Natural killer cell (primary cell): ENCODE measurements around the gene PLEKHA1. TPM values are rescaled to one million over a fixed set of nuclear protein-coding genes. Genes with fewer than 3 reads are reported as not detected.

Source experiments
- ATAC-seq, 3 donors: fragments of 150-1000 bp in 2 of 3; fragments of 200-7000 bp in 1 of 3; cut with Tn5 transposase; 1 replicate in 1 of 3; 2 replicates in 2 of 3; pipeline ENCODE4 v1.10.0; 2021; ENCODE audit warnings: mild to moderate bottlenecking in 2 of 3, moderate library complexity in 2 of 3
- DNase-seq, 2 donors: peaks; one replicate each; pipeline versions ENCODE4 v3.0.0 to v3.0.0-alpha.2; 2013 to 2021; ENCODE audit warnings: mixed read lengths in 1 of 2
- H3K27ac ChIP-seq: one replicate; pipeline ENCODE4 v1.5.1; 2013; ENCODE audit warnings: mild to moderate bottlenecking, low read length
- H3K27me3 ChIP-seq: one replicate; pipeline ENCODE4 v1.6.1; 2013; ENCODE audit warnings: low read length; ENCODE audit not compliant: control insufficient read depth, insufficient read depth
- H3K36me3 ChIP-seq: one replicate; pipeline ENCODE4 v1.6.1; 2013; ENCODE audit warnings: low read length; ENCODE audit not compliant: control insufficient read depth, insufficient read depth
- H3K4me1 ChIP-seq: one replicate; pipeline ENCODE4 v1.6.1; 2013; ENCODE audit warnings: low read length; ENCODE audit not compliant: control insufficient read depth, insufficient read depth
- H3K4me3 ChIP-seq: one replicate; pipeline ENCODE4 v1.5.1; 2013; ENCODE audit warnings: low read length
- H3K9me3 ChIP-seq: one replicate; pipeline ENCODE4 v1.6.1; 2013; ENCODE audit warnings: low read length; ENCODE audit not compliant: control insufficient read depth, insufficient read depth
- H3K27ac Mint-ChIP-seq, 2 donors: one replicate each; pipeline ENCODE4 v1.8.0; 2022; ENCODE audit warnings: mild to moderate bottlenecking in 2 of 2, mixed read lengths in 2 of 2, moderate library complexity in 1 of 2
- H3K27me3 Mint-ChIP-seq, 2 donors: one replicate each; pipeline ENCODE4 v1.8.0; 2022; ENCODE audit warnings: low read depth in 2 of 2, mixed read lengths in 2 of 2
- H3K36me3 Mint-ChIP-seq: one replicate; pipeline ENCODE4 v1.8.0; 2022; ENCODE audit warnings: mixed read lengths
- H3K4me1 Mint-ChIP-seq, 2 donors: one replicate each; pipeline ENCODE4 v1.8.0; 2022; ENCODE audit warnings: mixed read lengths in 2 of 2
- H3K4me3 Mint-ChIP-seq: one replicate; pipeline ENCODE4 v1.8.0; 2022; ENCODE audit warnings: mild to moderate bottlenecking, moderate library complexity, mixed read lengths
- H3K9me3 Mint-ChIP-seq, 2 donors: one replicate each; pipeline ENCODE4 v1.8.0; 2022; ENCODE audit warnings: mixed read lengths in 2 of 2
- WGBS: methylation state at CpG from one replicate; pipeline ENCODE4 v1.1.7; 2013; ENCODE audit warnings: missing lambda C conversion rate; ENCODE audit not compliant: insufficient coverage; 5-methylcytosine and 5-hydroxymethylcytosine counted together
- intact Hi-C: fragments of 100-400 bp; cut with micrococcal nuclease; formaldehyde crosslinking; loops from one replicate; pipeline ENCODE4 v1.14.2; 2022
- total RNA-seq, 4 donors: library from RNA; stranded (reverse); fragments of 120-200 nt in 1 of 4; gene quantifications; one replicate each; pipeline versions ENCODE4 v1.2.3 to v1.2.4, GENCODE V29; 2013 to 2022
- TF ChIP-seq, protein P1 (sequence below): fragments of 200-600 bp; IDR thresholded peaks from one replicate; pipeline ENCODE4 v1.8.0; 2022; ENCODE audit warnings: antibody characterized with exemption

PLEKHA1 gene
- total RNA-seq, 3 donors from 2014 or later (not counting 1 experiment from before 2014, with no cell fraction given) = 45.9 to 64.6 (median 56.1) TPM

DNA sequence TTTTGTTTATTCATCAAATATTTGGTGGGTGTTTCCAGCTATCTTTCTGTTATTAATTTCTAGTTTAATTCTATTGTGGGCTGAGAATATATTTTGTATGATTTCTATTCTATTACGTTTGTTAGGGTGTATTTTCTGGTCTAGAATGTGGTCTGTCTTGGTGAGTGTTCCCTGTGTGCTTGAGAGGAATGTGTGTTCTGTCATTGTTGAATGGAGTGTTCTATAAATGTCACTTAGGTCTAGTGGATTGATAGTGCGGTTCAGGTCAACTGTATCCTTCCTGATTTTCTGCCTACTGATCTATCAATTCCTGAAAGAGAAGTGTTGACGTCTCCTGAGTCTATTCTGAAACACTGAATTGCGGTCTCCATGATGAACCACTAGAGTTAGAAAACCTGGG lies 95.3 kb downstream of the PLEKHA1 start:
- no peaks in the 10 kb centered on the region for H3K36me3 ChIP-seq
- no peaks in the 10 kb centered on the region for H3K9me3 ChIP-seq
- Mint-ChIP-seq H3K36me3 (no peaks in the 10 kb centered on the region), H3K9me3 (no peaks in the 10 kb centered on the region), H3K27me3 (peaks cover 21 to 61% of the 10 kb centered on the region in 2 donors), H3K4me1 (peaks cover 5 to 6% of the 10 kb centered on the region in 2 donors), H3K4me3 (no peak overlapping the region), H3K27ac (no peak overlapping the region)
- H3K4me1 ChIP-seq = no peaks in the 10 kb centered on the region
- no peak overlapping the region for H3K27ac ChIP-seq
- whole genome bisulfite sequencing = 77% methylated on average over 4 of the region's 4 CpGs
- no peak overlapping the region for H3K4me3 ChIP-seq
- ATAC-seq = no peak
- H3K27me3 ChIP-seq = no peaks in the 10 kb centered on the region
- TF ChIP-seq, protein P1, sequence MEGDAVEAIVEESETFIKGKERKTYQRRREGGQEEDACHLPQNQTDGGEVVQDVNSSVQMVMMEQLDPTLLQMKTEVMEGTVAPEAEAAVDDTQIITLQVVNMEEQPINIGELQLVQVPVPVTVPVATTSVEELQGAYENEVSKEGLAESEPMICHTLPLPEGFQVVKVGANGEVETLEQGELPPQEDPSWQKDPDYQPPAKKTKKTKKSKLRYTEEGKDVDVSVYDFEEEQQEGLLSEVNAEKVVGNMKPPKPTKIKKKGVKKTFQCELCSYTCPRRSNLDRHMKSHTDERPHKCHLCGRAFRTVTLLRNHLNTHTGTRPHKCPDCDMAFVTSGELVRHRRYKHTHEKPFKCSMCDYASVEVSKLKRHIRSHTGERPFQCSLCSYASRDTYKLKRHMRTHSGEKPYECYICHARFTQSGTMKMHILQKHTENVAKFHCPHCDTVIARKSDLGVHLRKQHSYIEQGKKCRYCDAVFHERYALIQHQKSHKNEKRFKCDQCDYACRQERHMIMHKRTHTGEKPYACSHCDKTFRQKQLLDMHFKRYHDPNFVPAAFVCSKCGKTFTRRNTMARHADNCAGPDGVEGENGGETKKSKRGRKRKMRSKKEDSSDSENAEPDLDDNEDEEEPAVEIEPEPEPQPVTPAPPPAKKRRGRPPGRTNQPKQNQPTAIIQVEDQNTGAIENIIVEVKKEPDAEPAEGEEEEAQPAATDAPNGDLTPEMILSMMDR = no peak
- intact Hi-C loops = no loop called here
- DNase-seq = no peak

- ATAC-seq = no peak
- no peak for DNase-seq
- Mint-ChIP-seq H3K36me3 (no peaks in the 10 kb centered on the region), H3K27me3 (peaks cover 19 to 51% of the 10 kb centered on the region in 2 donors), H3K9me3 (no peaks in the 10 kb centered on the region), H3K4me1 (peaks cover 5 to 6% of the 10 kb centered on the region in 2 donors), H3K4me3 (no peak overlapping the region), H3K27ac (no peak overlapping the region)
- Histone ChIP-seq H3K27me3 (no peaks in the 10 kb centered on the region), H3K9me3 (no peaks in the 10 kb centered on the region), H3K27ac (no peak overlapping the region), H3K36me3 (no peaks in the 10 kb centered on the region), H3K4me3 (no peak overlapping the region), H3K4me1 (no peaks in the 10 kb centered on the region)
- intact Hi-C loops = no loop called here
- TF ChIP-seq, protein P1 = no peak
- WGBS = 96% methylated on average over 3 of the region's 4 CpGs
These were observed 97.1 kb downstream of the PLEKHA1 start for GRCh38 chr10:122471531-122472177.

- ATAC-seq (no peak), DNase-seq (no peak)
- H3K27ac Mint-ChIP-seq = no peak overlapping the region
- WGBS = 83% methylated on average over 8 of the region's 8 CpGs
- Histone ChIP-seq H3K27ac (no peak overlapping the region), H3K4me3 (no peak overlapping the region), H3K9me3 (no peaks in the 10 kb centered on the region), H3K4me1 (no peaks in the 10 kb centered on the region), H3K36me3 (no peaks in the 10 kb centered on the region), H3K27me3 (no peaks in the 10 kb centered on the region)
- intact Hi-C loops = no loop called here
- TF ChIP-seq, protein P1 = no peak
- no peaks in the 10 kb centered on the region for H3K36me3 Mint-ChIP-seq
- H3K4me1 Mint-ChIP-seq = peaks cover 5 to 6% of the 10 kb centered on the region in 2 donors
- H3K27me3 Mint-ChIP-seq = peaks cover 19 to 37% of the 10 kb centered on the region in 2 donors
- H3K9me3 Mint-ChIP-seq = no peaks in the 10 kb centered on the region
- H3K4me3 Mint-ChIP-seq = no peak overlapping the region
These were observed 98.6 kb downstream of the PLEKHA1 start for GRCh38 chr10:122473116-122473515.
